HG02763 (cell line): ENCODE data around the gene TRAP1.

Experiments used
- ATAC-seq: cut with Tn5 transposase; IDR thresholded peaks from one replicate; pipeline ENCODE4 v1.9.1; 2021; ENCODE audit warnings: mild to moderate bottlenecking, moderate library complexity; ENCODE audit not compliant: unreplicated experiment

Gene TRAP1

GRCh38 chr16:3652373-3653195 lies 64.7 kb downstream of the TRAP1 start:
- ATAC-seq = no peak

- ATAC-seq = no peak
Measured at GRCh38 chr16:3651461-3652372, 65.6 kb downstream of the TRAP1 start.

- no peak for ATAC-seq
Measured at GRCh38 chr16:3650631-3651265, 66.6 kb downstream of the TRAP1 start.

GRCh38 chr16:3646348-3646920 lies 70.9 kb downstream of the TRAP1 start:
- ATAC-seq = no peak

- no peak for ATAC-seq
Measured at GRCh38 chr16:3645504-3646347, 71.6 kb downstream of the TRAP1 start.

GRCh38 chr16:3645108-3645503 lies 72.2 kb downstream of the TRAP1 start:
- no peak for ATAC-seq

GRCh38 chr16:3643095-3643730 lies 74.1 kb downstream of the TRAP1 start:
- no peak for ATAC-seq

- ATAC-seq = no peak
Measured at GRCh38 chr16:3642397-3643094, 74.8 kb downstream of the TRAP1 start.

- ATAC-seq = no peak
Measured at GRCh38 chr16:3641801-3642396, 75.4 kb downstream of the TRAP1 start.

- ATAC-seq = no peak
Measured at GRCh38 chr16:3640632-3641501, 76.5 kb downstream of the TRAP1 start.

- ATAC-seq = no peak
Measured at GRCh38 chr16:3640207-3640606, 77.1 kb downstream of the TRAP1 start.

GRCh38 chr16:3638916-3639644 lies 78.2 kb downstream of the TRAP1 start:
- ATAC-seq = no peak

GRCh38 chr16:3637371-3637923 lies 79.9 kb downstream of the TRAP1 start:
- no peak for ATAC-seq

GRCh38 chr16:3625911-3626732 lies 91.2 kb downstream of the TRAP1 start:
- ATAC-seq = no peak

GRCh38 chr16:3625331-3625730 lies 92.0 kb downstream of the TRAP1 start:
- no peak for ATAC-seq

- no peak for ATAC-seq
Measured at GRCh38 chr16:3623642-3624041, 93.7 kb downstream of the TRAP1 start.
